Chondrocyte (in vitro differentiated cells): ENCODE measurements around the gene CRYZL1. TPM values are rescaled to one million over a fixed set of nuclear protein-coding genes. Genes with fewer than 3 reads are reported as not detected.
A peak's percentile ranks its signal among the peaks of the same experiment; 100 is the strongest.

Source experiments
- DNase-seq: peaks from one replicate; pipeline ENCODE4 v3.0.0; 2021; ENCODE audit warnings: mixed read lengths, low spot score
- H3K27ac Mint-ChIP-seq: one replicate; pipeline ENCODE4 v1.8.0; 2021; ENCODE audit warnings: mild to moderate bottlenecking, moderate library complexity, mixed read lengths; ENCODE audit not compliant: unreplicated experiment
- H3K27me3 Mint-ChIP-seq: 2 replicates; pipeline ENCODE4 v1.8.0; 2021; ENCODE audit warnings: low read depth, mixed read lengths
- H3K36me3 Mint-ChIP-seq: 2 replicates; pipeline ENCODE4 v1.8.0; 2021; ENCODE audit warnings: low read depth, mixed read lengths
- H3K4me1 Mint-ChIP-seq: 2 replicates; pipeline ENCODE4 v1.8.0; 2021; ENCODE audit warnings: low read depth, mild to moderate bottlenecking, mixed read lengths
- H3K4me3 Mint-ChIP-seq: one replicate; pipeline ENCODE4 v1.8.0; 2021; ENCODE audit warnings: mild to moderate bottlenecking, moderate library complexity, mixed read lengths; ENCODE audit not compliant: unreplicated experiment
- H3K9me3 Mint-ChIP-seq: 2 replicates; pipeline ENCODE4 v1.8.0; 2021; ENCODE audit warnings: low read depth, mixed read lengths
- CTCF ChIP-seq: fragments of 200-600 bp; sonication (generic); IDR thresholded peaks from 2 replicates; pipeline ENCODE4 v1.5.0; 2021; ENCODE audit warnings: antibody characterized with exemption, mild to moderate bottlenecking, moderate library complexity
- total RNA-seq: library from RNA; stranded (reverse); gene quantifications from 3 replicates; pipeline ENCODE4 v1.2.1, GENCODE V29; 2021

The CRYZL1 gene
- total RNA-seq, 1 donor from 2014 or later = 30.4 TPM

- peaks cover 33% of the 10 kb centered on the region for H3K4me1 Mint-ChIP-seq
- no peaks in the 10 kb centered on the region for H3K9me3 Mint-ChIP-seq
- no peak for TF ChIP-seq CTCF
- no peak for DNase-seq
- H3K36me3 Mint-ChIP-seq = no peaks in the 10 kb centered on the region
- peak overlapping the region; percentile 89 for H3K4me3 Mint-ChIP-seq
- H3K27ac Mint-ChIP-seq = peak overlapping the region; percentile 85
- H3K27me3 Mint-ChIP-seq = no peaks in the 10 kb centered on the region
These were observed 2.2 kb upstream of the CRYZL1 start for GRCh38 chr21:33643658-33644311.

GRCh38 chr21:33642896-33643657 lies 1.5 kb upstream of the CRYZL1 start:
- H3K36me3 Mint-ChIP-seq = no peaks in the 10 kb centered on the region
- peak overlapping the region; percentile 89 for H3K4me3 Mint-ChIP-seq
- peaks cover 33% of the 10 kb centered on the region for H3K4me1 Mint-ChIP-seq
- H3K9me3 Mint-ChIP-seq = no peaks in the 10 kb centered on the region
- TF ChIP-seq CTCF = no peak
- H3K27ac Mint-ChIP-seq = peak overlapping the region; percentile 85
- no peaks in the 10 kb centered on the region for H3K27me3 Mint-ChIP-seq
- no peak for DNase-seq

- Mint-ChIP-seq H3K4me3 (peak within 1 kb of the TSS; percentile 94), H3K27ac (peak within 1 kb of the TSS; percentile 97), H3K4me1 (peaks cover 28% of the 10 kb centered on the region), H3K27me3 (no peaks in the 10 kb centered on the region), H3K36me3 (no peaks in the 10 kb centered on the region), H3K9me3 (no peaks in the 10 kb centered on the region)
- no peak for TF ChIP-seq CTCF
- DNase-seq = peak; percentile 100
These were observed 720 bp upstream of the CRYZL1 start, which contains the start of gene ITSN1 for GRCh38 chr21:33642027-33642895. TSS of gene ITSN1 (plus strand) at chr21:33642501. CDS start at chr21:33718829, 76,328 bp downstream.

- H3K27me3 Mint-ChIP-seq = no peaks in the 10 kb centered on the region
- H3K4me3 Mint-ChIP-seq = peak overlapping the region; percentile 94
- peaks cover 34% of the 10 kb centered on the region for H3K4me1 Mint-ChIP-seq
- TF ChIP-seq CTCF = no peak
- no peaks in the 10 kb centered on the region for H3K9me3 Mint-ChIP-seq
- peaks cover 2% of the 10 kb centered on the region for H3K36me3 Mint-ChIP-seq
- H3K27ac Mint-ChIP-seq = peak overlapping the region; percentile 97
- no peak for DNase-seq
These were observed 717 bp downstream of the CRYZL1 start for GRCh38 chr21:33640697-33641351.
